Measurements from ENCODE around the gene DNAH8.

DNAH8 gene

GRCh38 chr6:39057251-39058155 is 342.4 kb downstream of the DNAH8 start:
- no peak overlapping the region for H3K4me3 ChIP-seq (replicated peaks; ENCODE audit: low read depth, low read length)
- no peak for TF ChIP-seq CTCF (IDR thresholded peaks at IDR 0.05; ENCODE audit: low read length, missing control alignments)
- DNase-seq (ENCODE audit: low read depth), result no peak

- no peak overlapping the region for H3K4me3 ChIP-seq (replicated peaks; ENCODE audit: low read depth, low read length)
- no peak for DNase-seq (ENCODE audit: low read depth)
- TF ChIP-seq CTCF (IDR thresholded peaks at IDR 0.05; ENCODE audit: low read length, missing control alignments), result no peak
Measured at GRCh38 chr6:39058471-39059147, 343.5 kb downstream of the DNAH8 start.

GRCh38 chr6:39059496-39060310 is 344.6 kb downstream of the DNAH8 start:
- no peak for DNase-seq (ENCODE audit: low read depth)
- no peak overlapping the region for H3K4me3 ChIP-seq (replicated peaks; ENCODE audit: low read depth, low read length)
- no peak for TF ChIP-seq CTCF (IDR thresholded peaks at IDR 0.05; ENCODE audit: low read length, missing control alignments)

GRCh38 chr6:39060467-39061160 is 345.5 kb downstream of the DNAH8 start:
- no peak for TF ChIP-seq CTCF (IDR thresholded peaks at IDR 0.05; ENCODE audit: low read length, missing control alignments)
- no peak for DNase-seq (ENCODE audit: low read depth)
- no peak overlapping the region for H3K4me3 ChIP-seq (replicated peaks; ENCODE audit: low read depth, low read length)

GRCh38 chr6:39061182-39061581 is 346.1 kb downstream of the DNAH8 start:
- no peak overlapping the region for H3K4me3 ChIP-seq (replicated peaks; ENCODE audit: low read depth, low read length)
- DNase-seq (ENCODE audit: low read depth), result no peak
- no peak for TF ChIP-seq CTCF (IDR thresholded peaks at IDR 0.05; ENCODE audit: low read length, missing control alignments)

GRCh38 chr6:39061588-39061987 is 346.5 kb downstream of the DNAH8 start:
- TF ChIP-seq CTCF (IDR thresholded peaks at IDR 0.05; ENCODE audit: low read length, missing control alignments), result no peak
- H3K4me3 ChIP-seq (replicated peaks; ENCODE audit: low read depth, low read length), result no peak overlapping the region
- no peak for DNase-seq (ENCODE audit: low read depth)
